HG02571 (cell line): Measurements from ENCODE around the gene MRPL55.

Experiments
- ATAC-seq: cut with Tn5 transposase; IDR thresholded peaks from one replicate; pipeline ENCODE4 v1.9.1; 2021; ENCODE audit warnings: mild to moderate bottlenecking, moderate library complexity; ENCODE audit not compliant: unreplicated experiment

MRPL55 gene

GRCh38 chr1:228060458-228061190 lies 48.5 kb downstream of the MRPL55 start:
- ATAC-seq = no peak

DNA sequence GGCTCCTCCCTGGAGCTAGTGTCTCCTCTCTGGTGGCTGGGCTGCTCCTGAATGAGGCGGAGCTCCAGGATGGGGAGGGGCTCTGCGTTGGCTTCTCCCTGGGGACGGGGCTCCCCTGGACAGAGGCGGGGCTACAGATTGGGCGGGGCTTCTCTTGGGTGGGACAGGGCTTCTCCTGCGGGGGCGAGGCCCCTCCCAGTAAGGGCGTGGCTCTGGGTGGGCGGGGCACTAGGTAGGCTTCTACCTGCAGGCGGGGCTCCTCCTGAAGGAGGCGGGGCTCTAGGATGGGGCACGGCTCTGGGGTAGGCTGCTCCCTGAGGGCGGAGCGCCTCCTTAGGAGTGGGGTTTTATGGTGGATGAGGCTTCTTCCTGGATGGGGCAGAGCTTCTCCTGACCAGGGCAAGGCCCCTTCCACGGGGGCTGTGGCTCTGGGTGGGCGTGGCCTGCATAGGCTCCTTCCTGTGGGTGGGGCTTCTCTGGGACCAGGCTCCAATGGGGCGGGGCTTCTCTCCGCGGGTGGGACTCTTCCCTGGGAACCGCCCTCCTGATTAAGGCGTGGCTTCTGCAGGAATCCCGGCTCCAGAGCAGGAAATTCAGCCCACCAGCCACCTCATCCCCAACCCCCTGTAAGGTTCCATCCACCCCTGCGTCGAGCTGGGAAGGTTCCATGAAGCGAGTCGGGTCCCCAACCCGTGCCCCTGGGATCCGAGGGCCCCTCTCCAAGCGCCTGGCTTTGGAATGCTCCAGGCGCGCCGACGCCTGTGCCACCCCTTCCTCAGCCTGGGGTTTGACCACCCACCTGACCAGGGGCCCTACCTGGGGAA lies 49.3 kb downstream of the MRPL55 start:
- ATAC-seq = no peak

DNA sequence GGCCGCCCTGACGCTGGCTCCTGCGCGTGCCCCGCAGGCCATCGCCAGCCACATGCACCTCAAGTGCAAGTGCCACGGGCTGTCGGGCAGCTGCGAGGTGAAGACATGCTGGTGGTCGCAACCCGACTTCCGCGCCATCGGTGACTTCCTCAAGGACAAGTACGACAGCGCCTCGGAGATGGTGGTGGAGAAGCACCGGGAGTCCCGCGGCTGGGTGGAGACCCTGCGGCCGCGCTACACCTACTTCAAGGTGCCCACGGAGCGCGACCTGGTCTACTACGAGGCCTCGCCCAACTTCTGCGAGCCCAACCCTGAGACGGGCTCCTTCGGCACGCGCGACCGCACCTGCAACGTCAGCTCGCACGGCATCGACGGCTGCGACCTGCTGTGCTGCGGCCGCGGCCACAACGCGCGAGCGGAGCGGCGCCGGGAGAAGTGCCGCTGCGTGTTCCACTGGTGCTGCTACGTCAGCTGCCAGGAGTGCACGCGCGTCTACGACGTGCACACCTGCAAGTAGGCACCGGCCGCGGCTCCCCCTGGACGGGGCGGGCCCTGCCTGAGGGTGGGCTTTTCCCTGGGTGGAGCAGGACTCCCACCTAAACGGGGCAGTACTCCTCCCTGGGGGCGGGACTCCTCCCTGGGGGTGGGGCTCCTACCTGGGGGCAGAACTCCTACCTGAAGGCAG lies 50.0 kb downstream of the MRPL55 start:
- ATAC-seq = no peak

DNA sequence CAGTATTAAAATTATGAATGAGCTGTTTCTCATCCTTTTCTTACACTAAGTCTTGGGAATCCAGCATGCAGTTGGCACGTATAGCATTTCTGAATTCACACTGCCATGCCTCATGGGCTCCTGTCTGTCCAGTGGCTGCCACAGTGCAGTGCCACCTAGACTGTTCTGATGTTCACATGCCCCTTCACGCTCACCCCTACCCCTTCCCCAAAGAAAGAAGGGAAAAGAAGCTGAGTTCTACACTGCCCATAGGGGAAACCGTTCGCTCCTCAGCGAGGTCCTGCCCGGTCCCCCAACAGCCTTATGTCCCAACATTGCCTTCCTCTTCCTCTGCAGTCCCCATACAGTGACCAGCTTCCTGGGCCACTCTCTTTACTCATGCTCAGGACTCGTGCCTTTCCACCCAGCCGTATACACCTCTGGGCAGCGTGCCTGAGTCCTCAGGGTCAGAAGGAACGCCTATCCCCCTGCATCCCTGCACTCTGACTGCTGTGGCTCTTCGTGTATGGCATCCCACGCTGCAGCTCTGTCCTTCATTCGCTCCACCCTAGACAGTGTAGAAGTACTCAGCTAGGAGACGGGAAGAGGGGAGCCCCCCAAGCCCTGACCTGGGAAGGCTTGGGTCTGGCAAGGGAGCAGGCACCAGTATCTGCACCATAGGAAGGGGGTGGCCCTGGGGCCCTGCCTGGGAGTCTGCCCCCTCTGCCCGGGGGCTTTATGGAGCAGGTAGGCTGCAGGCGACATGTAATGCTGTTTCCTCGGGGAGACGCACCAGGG lies 50.7 kb downstream of the MRPL55 start:
- ATAC-seq = no peak
